Muscle of back (tissue), 11 donors: Measurements from ENCODE around the gene COX8A. TPM values are rescaled to one million over a fixed set of nuclear protein-coding genes. Genes with fewer than 3 reads are reported as not detected.

Experiments
- DNase-seq, 3 donors: peaks; one replicate each; pipeline versions ENCODE4 v3.0.0 to v3.0.0-alpha.2; 2013
- polyA plus RNA-seq, 10 donors: library from polyadenylated mRNA; unstranded; fragments of 120-200 nt; gene quantifications; one replicate each; pipeline ENCODE4 v1.2.1, GENCODE V29; 2013; ENCODE audit not compliant: insufficient read length in 10 of 10

COX8A gene
- polyA plus RNA-seq, 10 donors: 193 to 294 (median 224) TPM

DNA sequence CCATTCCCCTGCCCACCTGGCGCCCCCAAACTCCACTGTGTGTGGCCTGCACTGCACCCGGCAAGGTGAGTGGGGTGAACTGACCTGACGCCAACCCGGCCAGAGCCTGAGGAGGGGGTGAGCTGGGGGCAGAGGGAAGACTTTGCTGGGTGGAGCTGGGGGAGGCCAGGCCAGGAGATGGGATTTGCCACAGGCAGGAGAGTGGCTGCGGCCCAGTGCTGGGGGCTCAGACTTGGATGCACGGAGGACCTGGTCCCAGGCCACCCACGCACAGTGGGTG lies 43.5 kb downstream of the COX8A start:
- no peak for DNase-seq

DNA sequence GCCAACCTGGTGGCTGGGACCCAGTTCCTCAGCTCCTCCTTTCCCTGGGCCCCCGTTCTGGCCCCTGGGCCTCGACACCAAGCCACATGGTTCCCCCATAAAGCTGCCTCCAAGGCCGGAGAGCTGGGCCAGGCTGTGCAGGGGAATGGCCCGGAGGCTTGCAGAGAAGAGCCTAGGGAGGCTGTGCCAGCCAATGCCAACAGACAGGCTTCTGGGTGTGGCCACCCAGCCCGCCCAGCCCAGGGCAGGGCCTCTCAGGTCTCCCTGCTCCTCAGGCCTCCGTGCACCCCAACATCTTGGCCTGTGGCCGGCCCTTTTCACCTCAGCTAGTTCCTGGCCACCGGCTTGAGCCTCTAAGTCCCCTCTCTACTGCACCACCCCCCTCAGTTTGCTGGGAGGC lies 43.9 kb downstream of the COX8A start:
- DNase-seq: no peak

DNA sequence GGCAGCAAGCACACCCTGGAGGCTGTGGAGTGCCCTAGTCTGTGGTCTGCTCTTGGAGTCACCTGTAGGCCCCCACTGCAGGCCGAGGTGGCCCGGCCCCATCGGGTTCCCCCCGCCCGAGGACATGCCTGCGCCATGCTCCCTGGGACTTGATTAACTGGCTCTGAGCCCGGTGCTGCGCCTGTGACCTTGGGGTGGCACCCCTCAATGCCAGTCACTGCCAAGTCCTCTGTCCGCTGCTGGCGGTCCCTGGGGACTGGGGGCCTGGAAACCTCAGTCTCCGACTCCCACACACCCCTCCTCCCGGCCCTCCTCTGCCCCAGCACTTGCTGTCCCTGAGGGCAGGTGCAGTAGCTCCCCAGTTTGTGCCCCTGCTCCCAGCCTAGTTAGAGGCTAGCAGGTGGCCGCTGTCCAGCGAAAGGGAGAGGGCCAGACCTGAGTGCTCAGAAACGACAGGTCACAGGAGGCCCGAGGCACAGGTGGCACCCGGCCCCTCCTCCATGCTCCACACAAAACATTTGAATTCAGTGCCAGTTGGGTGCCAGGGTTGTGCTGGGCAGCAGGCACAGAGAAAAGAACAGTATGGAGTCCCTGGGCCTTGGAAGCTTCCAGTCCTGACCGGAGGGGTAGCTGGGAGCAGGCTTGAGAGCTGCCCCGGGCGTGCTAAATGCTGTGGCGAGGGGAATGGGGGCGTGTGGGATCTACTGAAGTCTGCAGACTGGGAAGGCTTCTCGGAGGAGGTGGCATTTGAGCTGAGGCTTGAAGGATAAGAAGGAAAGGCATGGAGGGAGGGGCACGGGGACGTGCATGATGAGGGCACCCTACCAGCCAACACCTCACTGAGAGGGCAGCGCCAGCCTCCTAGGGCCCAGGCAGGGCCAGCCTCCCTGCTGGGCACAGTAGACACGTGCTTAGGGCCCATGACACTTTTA lies 45.0 kb downstream of the COX8A start:
- DNase-seq: no peak

DNA sequence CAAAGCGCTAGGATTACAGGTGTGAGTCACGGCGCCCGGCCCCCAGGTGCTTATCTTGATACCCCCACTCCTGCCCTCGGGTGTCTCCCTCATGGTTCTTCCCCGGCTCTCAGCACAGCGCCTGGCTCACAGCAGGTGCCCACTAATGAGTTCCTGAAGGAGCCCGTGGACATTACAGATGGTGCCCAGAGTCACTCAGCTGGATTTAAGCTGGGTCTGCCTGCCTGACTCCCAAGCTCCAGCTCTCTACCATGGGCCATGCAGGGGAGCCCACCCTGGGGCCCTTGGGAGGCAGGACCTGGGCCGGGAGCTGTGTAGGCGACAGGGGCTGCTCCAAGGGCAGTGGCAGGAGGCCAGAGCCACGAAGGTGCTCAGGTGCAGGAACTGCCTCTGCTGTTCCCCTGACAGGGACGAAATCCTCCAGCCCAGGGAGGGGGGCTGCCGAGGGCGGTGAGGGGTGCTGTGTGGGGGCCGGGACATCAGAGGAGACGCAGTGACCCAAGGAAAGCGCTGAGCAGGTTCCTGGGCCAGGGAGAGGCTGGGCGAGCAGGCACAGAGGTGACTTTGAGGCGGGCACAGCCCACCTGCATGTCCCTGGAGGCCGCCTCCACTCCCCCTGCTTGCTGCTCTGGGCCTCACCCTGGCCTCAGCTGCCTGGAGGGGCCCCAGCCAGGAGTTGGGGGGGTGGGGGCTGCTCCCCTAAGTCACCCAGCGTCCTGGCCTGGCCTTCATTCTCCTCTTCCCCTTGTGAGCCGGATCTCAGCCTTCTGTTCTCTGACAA lies 46.7 kb downstream of the COX8A start:
- DNase-seq: no peak

DNA sequence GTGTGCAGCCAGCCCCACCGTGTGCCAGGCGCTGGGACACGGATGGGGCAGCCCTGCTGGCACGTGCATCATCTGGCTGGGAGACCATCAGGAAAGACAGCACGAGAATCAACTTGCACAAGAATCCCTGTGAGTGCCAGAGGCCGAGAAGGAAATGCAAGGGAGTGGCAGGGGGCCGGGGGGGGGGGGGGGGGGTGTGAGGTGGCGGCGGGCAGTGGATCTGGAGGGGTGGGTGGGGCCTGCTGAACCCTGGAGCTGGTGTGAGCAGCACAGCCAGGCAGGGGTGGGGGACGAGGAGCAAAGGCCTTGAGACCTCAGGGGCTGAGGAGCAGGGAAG lies 47.3 kb downstream of the COX8A start:
- no peak for DNase-seq

DNA sequence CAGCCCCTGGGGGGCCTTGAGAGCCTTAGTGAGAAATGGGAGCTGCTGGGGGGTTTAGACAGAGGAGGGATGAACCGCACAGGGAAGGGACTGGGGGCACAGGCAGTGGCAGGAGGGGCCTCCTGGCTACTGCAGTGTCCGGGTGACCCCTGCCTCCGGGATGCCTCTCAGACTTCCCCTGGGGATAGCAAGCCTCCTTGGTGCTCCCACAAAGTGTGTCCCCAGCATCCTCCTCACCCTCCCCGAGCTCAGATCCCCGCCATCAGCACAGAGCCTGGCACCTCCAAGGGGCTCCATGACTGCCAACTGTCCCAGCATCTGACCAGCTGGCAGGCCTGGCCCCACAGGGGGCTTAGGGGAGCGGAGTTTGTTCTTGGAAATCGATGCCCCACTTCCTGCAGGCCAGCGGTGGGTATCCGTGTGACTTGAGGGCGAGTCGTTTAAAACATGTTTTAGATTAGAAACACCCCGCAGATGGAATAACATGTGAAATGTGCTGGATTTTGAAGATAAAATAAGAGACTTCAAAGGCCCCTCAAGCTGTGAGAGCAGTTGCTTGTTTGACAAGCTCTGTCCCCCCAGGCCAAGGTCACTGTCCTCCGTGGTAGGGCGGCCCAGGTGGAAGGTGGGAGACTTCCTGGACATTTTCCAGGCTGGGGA lies 47.8 kb downstream of the COX8A start:
- no peak for DNase-seq

DNA sequence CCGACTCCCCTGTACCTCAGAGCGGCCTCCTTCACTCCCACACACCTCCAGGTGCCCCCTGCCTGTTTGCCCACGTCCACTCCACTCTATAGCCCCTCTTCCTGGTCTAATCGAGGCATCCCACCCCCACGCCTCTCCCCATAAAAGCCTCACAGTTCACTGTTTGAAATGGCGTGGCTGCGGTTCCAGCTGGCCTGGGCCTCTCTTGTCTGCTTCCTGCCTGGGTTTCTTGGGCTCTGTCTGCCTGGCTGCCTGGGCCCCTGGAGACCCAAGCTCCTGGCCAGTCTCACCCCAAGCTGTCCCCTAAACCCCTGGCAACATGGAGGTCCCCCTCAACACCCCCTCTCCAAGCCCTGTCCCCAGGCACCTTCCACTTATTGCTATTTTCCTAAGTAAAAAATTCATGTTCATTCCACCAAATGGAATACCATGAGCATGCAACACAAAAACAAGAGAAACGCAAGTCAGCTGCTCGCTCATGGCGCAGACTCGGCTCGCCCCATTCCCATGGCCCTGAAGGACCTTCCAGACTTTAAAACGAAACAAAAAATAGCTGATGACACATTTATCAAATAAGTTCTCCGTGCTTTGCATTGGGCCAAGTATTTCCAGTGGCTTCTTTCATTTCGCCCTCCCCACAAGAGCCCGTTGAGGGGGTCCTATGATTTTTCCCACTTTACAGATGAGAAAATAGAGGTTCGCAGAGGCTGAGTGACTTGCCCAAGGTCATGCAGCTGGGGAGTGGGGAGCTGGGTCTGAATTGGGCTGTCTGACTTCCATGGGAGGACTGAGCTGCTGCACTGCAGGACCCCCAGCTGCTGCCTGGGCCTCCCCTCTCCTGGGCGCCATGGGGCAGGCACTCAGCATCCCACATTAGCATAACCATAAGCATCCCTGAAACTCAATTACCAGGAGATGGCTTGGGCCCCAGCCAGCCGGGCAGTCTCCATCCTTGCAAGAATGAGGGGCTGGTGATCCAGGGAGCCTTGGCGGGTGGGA lies 49.6 kb downstream of the COX8A start:
- no peak for DNase-seq

DNA sequence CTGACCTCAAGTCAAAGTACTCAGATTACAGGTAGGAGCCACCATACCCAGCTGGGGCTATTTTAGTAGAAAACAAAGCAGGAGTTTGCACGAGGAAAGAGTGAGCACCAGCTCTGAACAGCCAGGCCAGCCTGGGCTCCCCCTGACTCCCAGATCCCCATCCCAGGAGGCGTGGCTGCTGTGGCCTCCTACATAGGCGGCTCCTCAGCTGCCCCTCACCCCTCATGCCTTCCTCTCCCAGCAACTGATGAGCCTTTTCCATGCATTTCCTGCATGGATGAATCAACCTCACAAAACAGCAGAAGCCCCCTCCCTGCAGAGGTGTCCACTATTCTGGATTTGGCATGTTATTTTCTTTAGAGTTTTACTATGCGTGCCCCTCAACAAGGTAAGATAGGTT lies 50.8 kb downstream of the COX8A start:
- no peak for DNase-seq

Other genes with a start within 250 kb of the COX8A start
- 10 to 100 TPM; 20.0 to 31.0 (median 26.5) TPM for gene ZFTA, start 205.8 kb upstream of the COX8A start, polyA plus RNA-seq
- 10 to 100 TPM; 19.7 to 31.7 (median 21.2) TPM for gene SPINDOC, start 161.2 kb upstream of the COX8A start, polyA plus RNA-seq
- 10 to 100 TPM; 15.8 to 21.8 (median 16.9) TPM for gene MARK2, start 135.5 kb upstream of the COX8A start, polyA plus RNA-seq
- 10 to 100 TPM in 8 of 10 donors, 1 to 10 TPM in 2; 9.4 to 16.0 (median 11.8) TPM for gene RCOR2, start 57.5 kb upstream of the COX8A start, polyA plus RNA-seq
- gene NAA40, start 35.6 kb upstream of the COX8A start, polyA plus RNA-seq: 10 to 100 TPM; 13.3 to 23.6 (median 15.4) TPM
- gene OTUB1, start 11.8 kb downstream of the COX8A start, polyA plus RNA-seq: 10 to 100 TPM; 44.0 to 60.0 (median 50.3) TPM
- 1 to 10 TPM; 1.7 to 6.9 (median 2.3) TPM for gene FLRT1, start 61.3 kb downstream of the COX8A start, polyA plus RNA-seq
- 10 to 100 TPM; 47.7 to 71.6 (median 53.2) TPM for gene MACROD1, start 191.5 kb downstream of the COX8A start, polyA plus RNA-seq
- gene STIP1, start 211.6 kb downstream of the COX8A start, polyA plus RNA-seq: 100 to 1,000 TPM; 109 to 167 (median 134) TPM
- 10 to 100 TPM in 3 of 10 donors, 1 to 10 TPM in 7; 5.7 to 15.0 (median 8.2) TPM for gene FERMT3, start 232.1 kb downstream of the COX8A start, polyA plus RNA-seq